Amygdala (tissue), 56 donors: ENCODE results near the gene BNC1.
"Not testable (repeated sequence)": the region's sequence is repeated elsewhere in the genome, so short reads cannot be mapped to it uniquely, and the experiment has no call there.

Experiments used
- DNase-seq, 56 donors: peaks; one replicate each; lab custom pipeline; 2025; lab: John Stamatoyannopoulos, UW

Gene BNC1

DNA sequence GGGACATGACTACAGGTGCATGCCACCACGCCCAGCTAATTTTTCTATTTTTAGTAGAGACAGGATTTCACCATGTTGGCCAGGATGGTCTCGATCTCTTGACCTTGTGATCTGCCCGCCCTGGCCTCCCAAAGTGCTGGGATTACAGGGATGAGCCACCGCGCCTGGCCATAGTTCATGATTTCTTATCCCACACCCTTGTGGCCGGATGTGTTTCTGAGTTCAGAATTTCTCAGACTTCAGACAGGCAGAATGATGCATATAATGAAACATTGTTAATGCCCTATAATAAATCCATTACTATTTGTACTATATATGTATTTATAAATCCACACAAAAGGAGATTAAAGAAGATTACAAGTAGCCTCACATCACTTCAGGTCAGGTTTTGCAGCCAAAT is 22.3 kb downstream of the BNC1 start:
- DNase-seq, result not testable (repeated sequence)

GRCh38 chr15:83250781-83251180 is 33.7 kb downstream of the BNC1 start:
- no peak for DNase-seq

DNA sequence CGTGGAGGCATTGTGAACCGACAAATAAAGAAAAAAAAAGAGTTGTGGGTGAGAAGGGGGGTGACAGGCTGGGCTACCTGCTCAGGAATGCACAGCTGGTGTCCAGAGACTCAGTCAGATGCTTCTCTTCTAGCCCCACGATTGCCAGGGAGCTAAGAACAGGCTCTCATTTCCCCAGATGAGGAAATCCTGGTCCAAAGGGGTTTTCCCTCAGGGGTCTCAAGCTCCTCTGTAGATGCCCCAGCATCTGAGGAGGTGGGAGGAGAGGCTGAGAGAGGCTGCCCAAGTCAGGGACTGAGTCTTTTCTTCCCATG is 35.5 kb downstream of the BNC1 start:
- no peak for DNase-seq

DNA sequence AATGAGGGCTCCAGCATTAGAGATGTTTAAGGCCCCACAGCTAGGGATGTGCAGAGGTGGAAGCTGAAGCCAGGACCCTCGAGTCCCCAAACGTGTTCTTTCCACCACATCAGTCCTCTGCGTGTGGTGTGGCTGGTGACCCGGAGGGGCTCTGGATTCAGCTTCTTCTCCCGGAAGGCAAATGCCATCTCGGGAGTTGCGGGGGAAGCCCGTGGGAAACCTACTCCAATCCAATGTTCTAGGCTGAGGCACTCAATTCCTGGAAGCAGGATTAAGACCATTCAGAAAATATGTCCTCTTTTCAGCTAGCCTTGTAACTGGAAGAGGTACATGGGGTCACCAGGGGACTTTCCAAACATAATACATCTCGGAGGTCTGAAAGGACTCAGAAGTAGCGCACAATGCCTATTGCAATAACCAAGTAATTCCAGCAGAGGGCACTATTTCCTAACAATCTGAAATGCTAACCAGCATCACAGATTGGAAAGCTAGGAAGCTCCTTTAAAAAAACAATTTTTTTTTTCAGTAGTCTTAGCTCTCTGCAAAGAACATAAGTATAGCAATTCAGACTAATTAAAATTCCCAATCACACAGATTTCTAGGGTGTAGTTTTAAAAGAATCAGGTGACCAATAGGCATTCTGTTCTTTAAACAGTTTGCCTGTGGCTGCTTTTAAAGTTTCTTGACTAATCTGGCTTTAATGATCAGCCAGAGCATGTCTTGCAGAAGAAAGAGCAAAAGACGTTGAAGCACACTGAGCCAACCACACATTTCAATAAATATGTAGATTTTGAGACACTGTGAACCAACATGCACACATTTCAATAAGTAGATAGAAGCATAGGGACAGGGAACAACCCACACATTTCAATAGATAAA is 36.1 kb downstream of the BNC1 start:
- peak in 16 of 56 donors; percentile 1 to 63 (median 10) for DNase-seq

DNA sequence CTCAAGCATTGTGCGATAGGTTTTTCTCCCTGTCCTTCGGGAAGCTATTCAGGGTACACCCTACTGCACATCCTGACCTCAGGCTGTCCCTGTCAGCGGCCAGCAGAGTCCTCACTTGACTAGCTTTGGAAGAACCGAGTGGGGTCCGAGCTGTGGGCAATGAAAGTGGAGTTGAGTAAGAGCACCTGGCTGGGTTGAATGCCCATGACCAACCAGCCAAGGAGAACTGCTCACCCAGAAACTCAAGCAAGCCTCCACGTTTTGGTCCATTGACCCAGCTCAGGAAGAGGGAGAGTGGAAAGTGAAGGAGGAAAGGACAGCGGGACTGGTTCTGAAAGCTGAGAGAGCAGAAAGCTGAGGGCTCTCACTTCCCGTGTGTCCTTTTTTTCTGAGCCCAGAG is 40.8 kb downstream of the BNC1 start:
- DNase-seq, result no peak

- DNase-seq, result no peak
These were observed 54.2 kb downstream of the BNC1 start for GRCh38 chr15:83230242-83230641.

GRCh38 chr15:83225449-83225848 is 59.0 kb downstream of the BNC1 start:
- no peak for DNase-seq

DNA sequence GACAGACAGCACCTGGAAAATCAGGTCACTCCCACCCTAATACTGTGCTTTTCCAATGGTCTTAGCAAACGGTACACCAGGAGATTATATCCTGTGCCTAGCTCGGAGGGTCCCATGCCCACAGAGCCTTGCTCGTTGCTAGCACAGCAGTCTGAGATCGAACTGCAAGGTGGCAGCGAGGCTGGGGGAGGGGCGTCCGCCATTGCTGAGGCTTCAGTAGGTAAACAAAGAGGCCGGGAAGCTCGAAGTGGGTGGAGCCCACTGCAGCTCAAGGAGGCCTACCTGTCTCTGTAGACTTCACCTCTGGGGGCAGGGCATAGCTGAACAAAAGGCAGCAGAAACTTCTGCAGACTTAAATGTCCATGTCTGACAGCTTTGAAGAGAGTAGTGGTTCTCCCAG is 62.7 kb downstream of the BNC1 start:
- DNase-seq, result not testable (repeated sequence)

- no peak for DNase-seq
These were observed 65.4 kb downstream of the BNC1 start for GRCh38 chr15:83219026-83219425.

DNA sequence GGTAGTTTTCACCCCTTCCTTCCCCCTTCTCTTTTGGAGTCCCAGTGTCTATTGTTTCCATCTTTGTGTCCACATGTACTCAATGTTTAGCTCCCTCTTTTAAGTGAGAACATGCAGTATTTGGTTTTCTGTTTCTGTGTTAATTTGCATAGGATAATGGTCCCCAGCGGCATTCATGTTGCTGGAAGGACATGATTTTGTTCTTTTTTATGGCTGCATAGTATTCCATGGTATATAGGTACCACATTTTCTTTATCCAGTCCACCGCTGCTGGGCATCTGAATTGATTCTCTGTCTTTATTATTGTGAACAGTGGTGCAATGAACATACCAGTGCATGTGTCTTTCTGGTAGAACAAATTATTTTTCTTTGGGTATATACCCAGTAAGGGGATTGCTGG is 69.2 kb downstream of the BNC1 start:
- no peak for DNase-seq

- DNase-seq, result no peak
These were observed 73.8 kb downstream of the BNC1 start for GRCh38 chr15:83210619-83211018.

GRCh38 chr15:83209333-83209732 is 75.1 kb downstream of the BNC1 start:
- DNase-seq, result no peak

DNA sequence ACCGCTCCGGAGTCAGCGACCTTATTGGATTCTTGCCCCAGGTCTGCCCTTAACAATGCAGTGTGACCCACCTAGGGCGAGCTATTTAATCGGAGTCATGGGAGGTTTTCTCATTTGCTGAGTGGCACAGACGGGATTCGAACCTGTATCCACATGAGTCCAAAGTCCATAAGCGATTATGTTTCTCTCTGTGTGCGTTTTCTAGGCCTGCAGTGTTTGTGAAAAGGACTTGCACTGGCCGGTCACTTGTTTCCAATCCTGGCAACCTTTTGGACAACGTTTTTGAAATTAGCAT is 76.2 kb downstream of the BNC1 start:
- no peak for DNase-seq

- DNase-seq, result peak in 47 of 56 donors; percentile 6 to 75 (median 55)
These were observed 76.7 kb downstream of the BNC1 start, which contains the start of gene HDGFL3 for GRCh38 chr15:83207660-83208366. HDGFL3 (minus strand) TSS chr15:83207823; CDS start chr15:83207414, 409 bp downstream.

- peak in 30 of 56 donors; percentile 10 to 70 (median 41) for DNase-seq
These were observed 77.3 kb downstream of the BNC1 start for GRCh38 chr15:83207009-83207659.

- peak in 11 of 56 donors; percentile 12 to 46 (median 31) for DNase-seq
These were observed 77.9 kb downstream of the BNC1 start for GRCh38 chr15:83206526-83207008.
